ENCODE data around the gene DOCK4.
"Not testable (repeated sequence)": the region's sequence is repeated elsewhere in the genome, so short reads cannot be mapped to it uniquely, and the experiment has no call there.

The DOCK4 gene

DNA sequence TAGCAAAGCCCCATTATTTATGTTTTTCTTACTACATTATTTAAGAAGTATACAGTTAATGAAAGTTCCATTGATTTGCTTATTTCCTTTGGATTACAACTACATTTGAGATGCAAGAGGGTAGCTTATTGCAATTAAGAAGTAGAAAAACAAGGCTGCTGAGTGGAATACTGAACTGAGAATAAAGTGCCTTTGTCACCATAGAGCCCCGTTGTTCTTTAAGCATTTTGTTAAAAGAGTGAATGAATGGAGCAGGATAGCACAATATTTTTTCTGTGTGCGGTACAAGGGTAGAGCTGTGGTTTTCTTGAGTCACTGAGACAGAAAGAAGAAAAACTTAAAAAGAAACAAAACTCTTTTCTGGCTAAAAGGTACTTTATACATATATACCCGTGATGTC lies 45.9 kb upstream of the DOCK4 start:
- no peaks in the 10 kb centered on the region for H3K27me3 ChIP-seq (ENCODE audit: insufficient read depth, low read depth, severe bottlenecking)
- TF ChIP-seq CTCF (IDR thresholded peaks at IDR 0.05; ENCODE audit: low read depth, low read length), result no peak
- DNase-seq, result no peak
- H3K36me3 ChIP-seq, result no peaks in the 10 kb centered on the region
- H3K9me3 ChIP-seq (ENCODE audit: severe bottlenecking), result no peaks in the 10 kb centered on the region
- H3K4me3 ChIP-seq (ENCODE audit: low read depth, low read length), result no peak overlapping the region
- H3K27ac ChIP-seq, result no peak overlapping the region

- not testable (repeated sequence) for H3K9me3 ChIP-seq (ENCODE audit: severe bottlenecking); H3K27me3 ChIP-seq (ENCODE audit: insufficient read depth, low read depth, severe bottlenecking); H3K27ac ChIP-seq; H3K36me3 ChIP-seq; H3K4me3 ChIP-seq (ENCODE audit: low read depth, low read length); DNase-seq
Measured at GRCh38 chr7:112249967-112250366, 43.8 kb upstream of the DOCK4 start.

GRCh38 chr7:112248598-112248997 lies 42.4 kb upstream of the DOCK4 start:
- no peaks in the 10 kb centered on the region for H3K9me3 ChIP-seq (ENCODE audit: severe bottlenecking)

DNA sequence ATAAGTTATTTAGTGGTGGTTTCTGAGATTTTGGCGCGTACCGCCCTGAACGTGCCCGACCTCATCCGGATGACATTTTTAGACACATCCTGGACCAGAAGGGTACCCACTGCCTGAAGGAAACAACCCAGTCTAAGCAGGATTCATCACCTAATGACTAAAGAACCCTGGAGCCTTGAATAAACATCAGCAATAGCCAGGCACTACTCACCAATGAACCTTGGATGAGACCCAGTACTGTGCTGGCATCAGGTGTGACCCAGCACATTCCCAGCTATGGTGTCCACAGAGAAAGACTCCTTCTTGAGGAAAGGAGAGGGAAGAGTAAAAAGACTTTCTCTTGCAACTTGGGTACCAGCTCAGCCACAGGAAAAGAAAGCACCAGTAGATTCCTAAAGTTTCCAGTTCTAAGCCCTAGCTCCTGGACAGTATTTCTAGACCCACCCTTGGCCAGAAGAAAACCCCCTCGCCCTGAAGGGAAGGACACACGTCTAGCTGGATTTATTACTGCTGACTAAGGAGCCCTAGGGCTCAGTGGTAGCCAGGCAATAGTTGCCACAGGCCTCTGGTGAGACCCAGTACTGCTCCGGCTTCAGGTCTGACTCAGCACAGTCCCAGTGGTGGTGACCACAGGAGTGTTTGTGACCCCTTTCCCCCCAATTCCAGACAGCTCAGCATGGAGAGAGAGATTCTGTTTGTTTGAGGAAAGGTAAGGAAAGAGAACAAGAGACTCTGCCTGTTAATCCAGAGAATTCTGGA lies 32.8 kb upstream of the DOCK4 start:
- no peaks in the 10 kb centered on the region for H3K36me3 ChIP-seq
- no peak for TF ChIP-seq CTCF (IDR thresholded peaks at IDR 0.05; ENCODE audit: low read depth, low read length)
- no peak overlapping the region for H3K4me3 ChIP-seq (ENCODE audit: low read depth, low read length)
- no peaks in the 10 kb centered on the region for H3K27me3 ChIP-seq (ENCODE audit: insufficient read depth, low read depth, severe bottlenecking)
- no peak for DNase-seq
- H3K27ac ChIP-seq, result no peak overlapping the region
- H3K9me3 ChIP-seq (ENCODE audit: severe bottlenecking), result no peaks in the 10 kb centered on the region

More at GRCh38 chr7:112248598-112248997, 42.4 kb upstream of the DOCK4 start:
- H3K36me3 ChIP-seq, result no peaks in the 10 kb centered on the region
- TF ChIP-seq CTCF (IDR thresholded peaks at IDR 0.05; ENCODE audit: low read depth, low read length), result no peak
- H3K27ac ChIP-seq, result no peak overlapping the region
- H3K4me3 ChIP-seq (ENCODE audit: low read depth, low read length), result no peak overlapping the region
- no peak for DNase-seq
- H3K27me3 ChIP-seq (ENCODE audit: insufficient read depth, low read depth, severe bottlenecking), result no peaks in the 10 kb centered on the region

GRCh38 chr7:112238330-112238729 lies 32.1 kb upstream of the DOCK4 start:
- Histone ChIP-seq H3K36me3 (no peaks in the 10 kb centered on the region), H3K9me3 (ENCODE audit: severe bottlenecking) (no peaks in the 10 kb centered on the region), H3K27ac (no peak overlapping the region), H3K4me3 (ENCODE audit: low read depth, low read length) (no peak overlapping the region), H3K27me3 (ENCODE audit: insufficient read depth, low read depth, severe bottlenecking) (no peaks in the 10 kb centered on the region)
- TF ChIP-seq CTCF (IDR thresholded peaks at IDR 0.05; ENCODE audit: low read depth, low read length), result no peak
- DNase-seq, result no peak

DNA sequence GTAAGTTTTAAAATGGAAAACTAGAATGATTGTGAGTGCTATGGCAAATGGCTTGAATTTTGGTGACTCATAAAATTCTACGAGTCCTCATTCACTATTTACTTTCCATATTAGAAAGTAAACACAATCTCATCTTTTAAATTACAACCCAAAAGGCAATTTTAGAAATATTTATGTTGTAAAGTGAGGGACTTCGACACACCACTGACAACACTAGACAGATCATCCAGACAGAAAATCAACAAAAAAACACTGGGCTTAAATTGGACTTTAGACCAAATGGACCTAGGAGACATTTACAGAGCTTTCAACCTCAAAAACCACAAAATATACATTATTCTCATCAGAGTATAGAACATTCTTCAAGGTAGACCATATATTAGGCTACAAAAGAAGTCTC lies 30.4 kb upstream of the DOCK4 start:
- DNase-seq, result no peak
- no peak overlapping the region for H3K4me3 ChIP-seq (ENCODE audit: low read depth, low read length)
- no peak overlapping the region for H3K27ac ChIP-seq
- H3K27me3 ChIP-seq (ENCODE audit: insufficient read depth, low read depth, severe bottlenecking), result no peaks in the 10 kb centered on the region
- no peak for TF ChIP-seq CTCF (IDR thresholded peaks at IDR 0.05; ENCODE audit: low read depth, low read length)
- H3K36me3 ChIP-seq, result no peaks in the 10 kb centered on the region
- no peaks in the 10 kb centered on the region for H3K9me3 ChIP-seq (ENCODE audit: severe bottlenecking)

Data from WERI-Rb-1 (cell line).